H9 (cell line): ENCODE measurements around the gene SNX1. TPM values are rescaled to one million over a fixed set of nuclear protein-coding genes. Genes with fewer than 3 reads are reported as not detected.

Source experiments
- DNase-seq: peaks from one replicate; pipeline ENCODE4 v3.0.0-alpha.2; 2017
- H2AFZ ChIP-seq: one replicate; pipeline ENCODE4 v1.6.1; 2013; ENCODE audit warnings: mild to moderate bottlenecking, low read length, control low read depth, moderate library complexity
- H2AK5ac ChIP-seq: 2 replicates; pipeline ENCODE4 v1.6.1; 2013; ENCODE audit warnings: low read length, control low read depth, mixed read lengths; ENCODE audit not compliant: insufficient read length
- H2BK120ac ChIP-seq: one replicate; pipeline ENCODE4 v1.6.1; 2013; ENCODE audit warnings: low read depth, mild to moderate bottlenecking, low read length, control low read depth, inconsistent platforms; ENCODE audit not compliant: poor library complexity, severe bottlenecking
- H2BK12ac ChIP-seq: 2 replicates; pipeline ENCODE4 v1.6.1; 2013; ENCODE audit warnings: low read length, control low read depth, mixed read lengths, low read depth; ENCODE audit not compliant: insufficient read length
- H2BK15ac ChIP-seq: 2 replicates; pipeline ENCODE4 v1.6.1; 2013; ENCODE audit warnings: low read depth, low read length, control low read depth
- H2BK20ac ChIP-seq: one replicate; pipeline ENCODE4 v1.6.1; 2013; ENCODE audit warnings: low read depth, mild to moderate bottlenecking, low read length, control low read depth, inconsistent platforms; ENCODE audit not compliant: poor library complexity, severe bottlenecking
- H2BK5ac ChIP-seq: 2 replicates; pipeline ENCODE4 v1.6.1; 2013; ENCODE audit warnings: low read length, control low read depth, mixed read lengths; ENCODE audit not compliant: insufficient read length
- H3K14ac ChIP-seq: 2 replicates; pipeline ENCODE4 v1.6.1; 2013; ENCODE audit warnings: low read length, control low read depth; ENCODE audit not compliant: insufficient read depth
- H3K18ac ChIP-seq: 2 replicates; pipeline ENCODE4 v1.6.1; 2013; ENCODE audit warnings: low read depth, mild to moderate bottlenecking, mixed read lengths, low read length, control low read depth; ENCODE audit not compliant: insufficient read length
- H3K23ac ChIP-seq: 2 replicates; pipeline ENCODE4 v1.6.1; 2013; ENCODE audit warnings: low read length, control low read depth, mixed read lengths, low read depth; ENCODE audit not compliant: insufficient read length
- H3K23me2 ChIP-seq: 2 replicates; pipeline ENCODE4 v1.6.1; 2013; ENCODE audit warnings: low read depth, mild to moderate bottlenecking, mixed read lengths, low read length, control low read depth; ENCODE audit not compliant: insufficient read length, poor library complexity, severe bottlenecking
- H3K27ac ChIP-seq: 2 replicates; pipeline ENCODE4 v1.5.1; 2013; ENCODE audit warnings: low read length, control low read depth, mixed read lengths, low read depth; ENCODE audit not compliant: insufficient read length
- H3K27me3 ChIP-seq: 2 replicates; pipeline ENCODE4 v1.6.1; 2013; ENCODE audit warnings: low read length, control low read depth, inconsistent platforms; ENCODE audit not compliant: insufficient read depth
- H3K4ac ChIP-seq: 2 replicates; pipeline ENCODE4 v1.6.1; 2013; ENCODE audit warnings: low read depth, mild to moderate bottlenecking, control low read depth, inconsistent platforms, low read length, moderate library complexity
- H3K4me1 ChIP-seq: 2 replicates; pipeline ENCODE4 v1.6.1; 2013; ENCODE audit warnings: low read length, control low read depth, inconsistent platforms; ENCODE audit not compliant: insufficient read depth
- H3K4me2 ChIP-seq: 2 replicates; pipeline ENCODE4 v1.6.1; 2013; ENCODE audit warnings: low read length, control low read depth, mixed read lengths; ENCODE audit not compliant: insufficient read length, insufficient read depth
- H3K56ac ChIP-seq: 2 replicates; pipeline ENCODE4 v1.6.1; 2013; ENCODE audit warnings: low read depth, mild to moderate bottlenecking, mixed read lengths, low read length, control low read depth; ENCODE audit not compliant: insufficient read length
- H3K79me1 ChIP-seq: 2 replicates; pipeline ENCODE4 v1.6.1; 2013; ENCODE audit warnings: low read depth, mild to moderate bottlenecking, moderate library complexity, low read length, control low read depth, inconsistent platforms; ENCODE audit not compliant: insufficient read depth, poor library complexity, severe bottlenecking
- H3K79me2 ChIP-seq: 2 replicates; pipeline ENCODE4 v1.6.1; 2013; ENCODE audit warnings: low read length, control low read depth, inconsistent platforms; ENCODE audit not compliant: insufficient read depth
- H3K9ac ChIP-seq: 2 replicates; pipeline ENCODE4 v1.6.1; 2013; ENCODE audit warnings: low read length, control low read depth, mixed read lengths; ENCODE audit not compliant: insufficient read length; ENCODE audit errors: extremely low read depth
- H3K9me3 ChIP-seq: one replicate; pipeline ENCODE4 v1.6.1; 2013; ENCODE audit warnings: low read depth, low read length, inconsistent platforms; ENCODE audit not compliant: control insufficient read depth
- H3T11ph ChIP-seq: one replicate; pipeline ENCODE4 v1.6.1; 2013; ENCODE audit warnings: mild to moderate bottlenecking, low read length, control low read depth, inconsistent platforms
- H4K20me1 ChIP-seq: one replicate; pipeline ENCODE4 v1.6.1; 2013; ENCODE audit not compliant: control insufficient read depth, insufficient read length, insufficient read depth
- H4K5ac ChIP-seq: 2 replicates; pipeline ENCODE4 v1.6.1; 2013; ENCODE audit warnings: low read depth, mild to moderate bottlenecking, mixed read lengths, low read length, control low read depth; ENCODE audit not compliant: insufficient read length
- H4K8ac ChIP-seq: replicated peaks from 2 replicates; pipeline ENCODE4 v1.6.1; 2013; ENCODE audit warnings: low read length, control low read depth, mixed read lengths, low read depth; ENCODE audit not compliant: insufficient read length
- H4K91ac ChIP-seq: 2 replicates; pipeline ENCODE4 v1.6.1; 2013; ENCODE audit warnings: low read depth, mild to moderate bottlenecking, moderate library complexity, mixed read lengths, low read length, control low read depth; ENCODE audit not compliant: insufficient read length
- H3K27ac Mint-ChIP-seq, 3 experiments: 2 replicates in 2 of 3; 3 replicates in 1 of 3; pipeline ENCODE4 v1.8.0; 2020 to 2021; ENCODE audit warnings: mixed read lengths in 3 of 3, mild to moderate bottlenecking in 1 of 3, moderate library complexity in 1 of 3
- H3K27me3 Mint-ChIP-seq: 2 replicates; pipeline ENCODE4 v1.8.0; 2021; ENCODE audit warnings: low read depth, mild to moderate bottlenecking, moderate library complexity, mixed read lengths
- H3K36me3 Mint-ChIP-seq, 3 experiments: 2 replicates in 2 of 3; 3 replicates in 1 of 3; pipeline ENCODE4 v1.8.0; 2020 to 2021; ENCODE audit warnings: low read depth in 3 of 3, mixed read lengths in 3 of 3; ENCODE audit not compliant: insufficient read depth in 1 of 3
- H3K4me1 Mint-ChIP-seq, 2 experiments: 2 replicates each; pipeline ENCODE4 v1.8.0; 2020; ENCODE audit warnings: mixed read lengths in 2 of 2
- H3K4me3 Mint-ChIP-seq, 2 experiments: 2 replicates in 1 of 2; 3 replicates in 1 of 2; pipeline ENCODE4 v1.8.0; 2020 to 2021; ENCODE audit warnings: mild to moderate bottlenecking in 2 of 2, mixed read lengths in 2 of 2, moderate library complexity in 1 of 2
- H3K9me3 Mint-ChIP-seq, 2 experiments: 2 replicates in 1 of 2; 3 replicates in 1 of 2; pipeline ENCODE4 v1.8.0; 2020; ENCODE audit warnings: mild to moderate bottlenecking in 2 of 2, mixed read lengths in 2 of 2, moderate library complexity in 1 of 2
- WGBS: extraction: QIAGEN DNeasy Blood & Tissue Kit; methylation state at CpG from one replicate; pipeline ENCODE4 v1.1.7; 2013; ENCODE audit warnings: missing lambda C conversion rate, low lambda C conversion rate, mixed read lengths; ENCODE audit not compliant: insufficient read length; ENCODE audit errors: extremely low coverage; 5-methylcytosine and 5-hydroxymethylcytosine counted together
- total RNA-seq: library from RNA; stranded (reverse); gene quantifications from 2 replicates; pipeline ENCODE4 v1.2.1, GENCODE V29; 2021
- TF ChIP-seq, protein P1 (sequence below): fragments of 200-600 bp; sonication (generic); conservative IDR thresholded peaks from 3 replicates; pipeline ENCODE4 v1.8.0; 2021; ENCODE audit warnings: antibody characterized with exemption, mild to moderate bottlenecking

Gene SNX1
- total RNA-seq, 1 experiment from 2014 or later = 58.8 TPM

DNA sequence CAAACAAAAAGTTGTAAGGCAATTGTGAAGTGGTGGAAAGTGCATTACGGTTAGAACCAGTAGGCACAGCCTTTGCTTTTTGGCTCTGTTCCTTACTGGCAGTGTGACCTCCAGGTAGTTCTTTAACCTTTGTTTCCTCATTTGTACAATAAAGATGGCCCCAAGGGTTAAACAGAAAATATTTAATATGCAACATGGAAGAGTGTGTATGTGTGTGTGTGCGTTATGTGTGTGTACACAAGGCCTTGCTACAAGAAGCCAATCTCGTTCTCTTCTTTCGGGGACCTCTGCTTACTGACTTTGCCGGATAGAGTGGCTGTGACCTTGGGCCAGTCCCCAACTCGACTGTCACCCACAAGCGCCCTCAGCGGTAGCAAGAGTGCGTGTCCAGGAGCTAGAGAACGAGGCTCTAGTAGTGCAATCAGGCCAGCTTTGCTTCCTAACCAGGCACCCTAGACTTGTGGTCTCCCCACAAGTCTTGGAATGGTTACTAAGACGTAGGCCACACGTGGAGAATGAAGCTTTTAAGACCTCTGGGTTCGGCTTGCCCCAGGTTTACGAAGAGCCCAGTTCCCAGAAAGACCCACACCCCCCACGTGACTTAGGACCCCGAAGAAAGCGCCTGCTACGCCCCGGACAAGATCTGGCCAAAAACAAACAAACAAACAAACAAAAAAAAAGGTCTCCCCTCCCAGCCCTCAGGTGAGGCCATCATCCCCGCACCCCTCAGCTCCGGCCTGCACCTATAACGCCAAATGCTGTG lies 2.7 kb upstream of the SNX1 start:
- H3K4me1 Mint-ChIP-seq = peaks cover 28 to 44% of the 10 kb centered on the region in 2 experiments
- Histone ChIP-seq H2BK12ac (no peak overlapping the region), H3K23me2 (peaks cover 12% of the 10 kb centered on the region), H3K4ac (no peak overlapping the region), H4K20me1 (no peaks in the 10 kb centered on the region), H3K9ac (peak overlapping the region; percentile 93), H4K91ac (no peak overlapping the region), H3K18ac (peak overlapping the region; percentile 54), H3K4me2 (peak overlapping the region; percentile 92), H2BK5ac (no peak overlapping the region), H3K79me1 (peaks cover 5% of the 10 kb centered on the region), H3K23ac (no peak overlapping the region), H2BK20ac (no peak overlapping the region), H2BK120ac (no peak overlapping the region), H3K4me1 (no peaks in the 10 kb centered on the region), H3T11ph (no peak overlapping the region), H3K79me2 (no peaks in the 10 kb centered on the region; the same call in 1 of the 2 replicates), H2AFZ (no peak overlapping the region), H3K9me3 (no peaks in the 10 kb centered on the region), H4K5ac (no peak overlapping the region), H4K8ac (no peak overlapping the region), H3K27me3 (no peaks in the 10 kb centered on the region), H3K27ac (peak overlapping the region; percentile 24), H3K56ac (no peak overlapping the region), H2BK15ac (no peak overlapping the region), H3K14ac (no peak overlapping the region; the same call in 1 of the 2 replicates), H2AK5ac (no peak overlapping the region)
- H3K27ac Mint-ChIP-seq = peak overlapping the region; percentile 96 to 100 (median 99)
- peak overlapping the region; percentile 99 for H3K4me3 Mint-ChIP-seq
- peak; percentile 57 for DNase-seq
- no CpG with 5 or more reads among the region's 22 CpGs for WGBS
- H3K9me3 Mint-ChIP-seq = no peaks in the 10 kb centered on the region
- no peaks in the 10 kb centered on the region for H3K27me3 Mint-ChIP-seq
- peaks cover 17 to 23% (median 20%) of the 10 kb centered on the region in 3 experiments for H3K36me3 Mint-ChIP-seq
- TF ChIP-seq, protein P1, sequence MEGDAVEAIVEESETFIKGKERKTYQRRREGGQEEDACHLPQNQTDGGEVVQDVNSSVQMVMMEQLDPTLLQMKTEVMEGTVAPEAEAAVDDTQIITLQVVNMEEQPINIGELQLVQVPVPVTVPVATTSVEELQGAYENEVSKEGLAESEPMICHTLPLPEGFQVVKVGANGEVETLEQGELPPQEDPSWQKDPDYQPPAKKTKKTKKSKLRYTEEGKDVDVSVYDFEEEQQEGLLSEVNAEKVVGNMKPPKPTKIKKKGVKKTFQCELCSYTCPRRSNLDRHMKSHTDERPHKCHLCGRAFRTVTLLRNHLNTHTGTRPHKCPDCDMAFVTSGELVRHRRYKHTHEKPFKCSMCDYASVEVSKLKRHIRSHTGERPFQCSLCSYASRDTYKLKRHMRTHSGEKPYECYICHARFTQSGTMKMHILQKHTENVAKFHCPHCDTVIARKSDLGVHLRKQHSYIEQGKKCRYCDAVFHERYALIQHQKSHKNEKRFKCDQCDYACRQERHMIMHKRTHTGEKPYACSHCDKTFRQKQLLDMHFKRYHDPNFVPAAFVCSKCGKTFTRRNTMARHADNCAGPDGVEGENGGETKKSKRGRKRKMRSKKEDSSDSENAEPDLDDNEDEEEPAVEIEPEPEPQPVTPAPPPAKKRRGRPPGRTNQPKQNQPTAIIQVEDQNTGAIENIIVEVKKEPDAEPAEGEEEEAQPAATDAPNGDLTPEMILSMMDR = peak; percentile 23; the same call in 1 of the 3 replicates
